ENCODE results near the gene PLA2R1.

PLA2R1 gene

DNA sequence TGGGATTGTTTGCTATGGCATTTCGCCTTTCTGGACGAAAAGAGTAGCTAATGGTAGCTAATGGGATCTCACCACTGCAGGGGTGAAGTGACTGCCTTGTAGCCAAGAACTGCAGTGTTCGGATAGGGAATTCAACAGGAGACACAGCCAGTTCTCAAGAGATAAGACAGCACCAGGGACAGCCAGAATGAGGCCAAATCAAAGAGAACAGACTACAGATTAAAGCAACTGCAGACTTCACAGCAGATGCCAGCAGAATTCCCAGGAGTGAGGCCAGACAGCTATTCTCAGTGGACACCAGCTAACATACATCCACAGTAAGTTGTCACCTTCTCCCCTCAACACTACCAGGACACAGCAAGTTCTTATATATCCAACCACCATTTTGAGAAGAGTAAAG lies 124.0 kb downstream of the PLA2R1 start:
- DNase-seq (ENCODE audit: extremely low read depth in 1 of 2, low read depth in 1 of 2), result no peak

DNA sequence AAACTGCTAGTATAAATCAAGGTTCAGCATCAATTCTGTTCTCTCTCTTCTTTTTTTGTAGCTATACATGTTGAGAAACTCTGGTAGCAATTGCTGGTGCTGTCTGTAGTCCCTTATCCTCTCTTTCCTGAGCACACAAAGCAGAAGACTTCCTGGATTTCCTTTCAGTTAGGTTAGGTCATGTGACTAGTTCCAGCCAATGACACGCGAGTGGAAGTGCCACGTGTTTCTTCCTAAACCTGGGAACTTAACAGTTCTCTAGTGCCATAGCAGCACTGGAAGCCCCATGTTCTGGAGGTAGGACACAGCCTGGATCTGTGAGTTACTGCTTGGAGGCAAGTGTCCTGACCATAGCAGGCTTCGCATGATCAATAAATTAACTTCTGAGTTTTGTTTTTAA lies 125.9 kb downstream of the PLA2R1 start:
- no peak for DNase-seq (ENCODE audit: extremely low read depth in 1 of 2, low read depth in 1 of 2)

DNA sequence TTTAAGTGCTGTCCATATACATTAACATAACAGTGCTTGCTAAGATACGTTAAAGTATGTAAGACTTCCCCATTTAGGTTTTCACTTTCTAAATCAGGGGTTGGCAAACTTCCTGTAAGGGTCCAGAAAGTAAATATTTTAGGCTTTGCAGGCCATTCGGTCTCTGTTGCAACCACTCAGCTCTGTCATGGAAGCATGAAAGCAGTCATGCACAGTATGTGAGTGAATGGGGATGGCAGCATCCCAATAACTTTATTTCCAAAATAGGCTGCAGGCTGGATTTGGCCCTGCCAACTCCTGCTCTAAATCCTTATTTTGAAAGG lies 128.7 kb downstream of the PLA2R1 start:
- no peak for DNase-seq (ENCODE audit: extremely low read depth in 1 of 2, low read depth in 1 of 2)

DNA sequence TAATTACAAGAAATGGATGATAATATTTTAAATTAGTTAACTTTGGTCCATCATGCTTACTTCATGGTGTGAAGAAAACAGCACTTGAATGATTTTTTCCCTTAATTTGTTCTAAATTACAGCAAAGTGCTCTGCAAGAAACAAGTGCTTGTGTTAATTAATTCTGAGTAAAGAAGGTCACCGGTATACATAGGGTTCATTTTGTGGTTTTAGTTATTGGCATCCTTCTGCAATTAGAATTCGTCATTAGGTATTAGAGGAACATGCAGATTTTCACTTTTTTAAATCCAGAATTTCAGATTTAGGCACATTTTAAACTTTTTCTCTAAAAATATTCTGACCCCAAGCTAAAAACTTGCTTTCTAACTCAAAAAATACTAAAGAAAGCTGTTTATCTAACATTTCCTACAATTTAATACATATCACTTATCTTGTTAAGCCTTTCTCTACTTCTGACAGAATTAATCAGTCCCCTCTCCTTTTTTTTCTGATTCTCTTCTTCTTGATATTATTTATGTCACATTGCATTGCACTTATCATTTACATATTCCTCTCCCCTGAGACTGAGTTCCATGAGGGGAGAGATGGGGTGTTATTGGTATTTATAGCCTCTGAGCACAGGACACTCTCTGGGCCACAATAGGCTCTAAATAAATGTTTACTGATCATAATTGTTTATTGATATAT lies 129.2 kb downstream of the PLA2R1 start:
- no peak for DNase-seq (ENCODE audit: extremely low read depth in 1 of 2, low read depth in 1 of 2)

DNA sequence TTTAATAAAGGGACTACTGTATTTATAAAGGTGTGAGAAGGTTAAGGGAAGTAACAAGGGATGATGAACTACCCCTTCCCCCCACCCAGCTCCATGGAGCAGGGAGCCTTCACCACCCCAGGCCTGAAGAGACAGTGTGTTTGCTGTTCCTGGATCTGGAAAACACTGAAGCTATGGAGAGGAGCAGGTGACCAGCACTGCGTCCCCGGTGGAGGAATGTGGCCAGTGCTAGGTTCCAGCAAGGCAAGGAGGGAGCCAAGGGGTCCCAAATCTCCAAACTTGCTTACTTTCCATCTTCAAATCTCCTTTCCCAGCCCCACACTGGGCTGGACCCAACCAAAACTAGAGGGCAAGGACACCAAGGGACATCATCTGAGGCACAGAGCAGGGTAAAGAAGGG lies 135.7 kb downstream of the PLA2R1 start:
- no peak for DNase-seq (ENCODE audit: extremely low read depth in 1 of 2, low read depth in 1 of 2)

DNA sequence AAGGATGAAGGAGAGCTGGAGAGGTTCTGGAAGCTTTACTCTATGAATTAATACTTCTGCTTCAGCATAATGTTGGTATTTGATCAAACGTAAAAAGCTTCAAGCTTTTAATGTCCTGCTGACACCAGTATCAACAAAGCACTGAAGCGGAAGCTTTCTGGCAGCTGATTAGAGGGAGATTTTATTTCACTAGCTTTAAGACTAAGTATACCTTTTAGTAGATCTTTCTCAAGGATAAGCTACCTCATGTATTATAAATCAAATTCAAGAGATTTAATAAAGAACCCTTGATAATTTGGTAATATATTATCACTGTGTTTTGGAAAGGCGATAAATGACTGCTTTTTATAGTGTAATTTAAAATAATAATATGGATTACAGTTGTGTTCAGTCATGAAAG lies 136.4 kb downstream of the PLA2R1 start:
- no peak for DNase-seq (ENCODE audit: extremely low read depth in 1 of 2, low read depth in 1 of 2)

DNA sequence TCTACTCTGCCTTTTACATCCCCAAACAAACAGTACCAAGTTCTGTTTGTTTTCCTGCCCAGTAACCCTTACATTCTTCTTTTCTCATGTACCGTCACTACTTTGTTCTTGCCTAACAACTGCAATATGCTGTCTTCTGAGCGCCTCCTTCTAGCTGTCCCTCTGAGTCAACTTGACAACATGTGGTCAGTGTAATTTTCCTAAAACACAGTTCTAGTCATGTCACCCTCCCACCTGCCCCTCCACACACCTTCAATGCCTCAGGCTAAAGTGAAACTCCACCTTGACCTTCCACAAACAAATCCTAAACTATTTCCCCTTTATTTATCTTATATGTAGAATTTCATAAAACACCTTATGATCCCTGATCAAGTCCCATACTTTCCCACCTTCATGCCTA lies 139.9 kb downstream of the PLA2R1 start:
- DNase-seq (ENCODE audit: extremely low read depth in 1 of 2, low read depth in 1 of 2), result no peak

DNA sequence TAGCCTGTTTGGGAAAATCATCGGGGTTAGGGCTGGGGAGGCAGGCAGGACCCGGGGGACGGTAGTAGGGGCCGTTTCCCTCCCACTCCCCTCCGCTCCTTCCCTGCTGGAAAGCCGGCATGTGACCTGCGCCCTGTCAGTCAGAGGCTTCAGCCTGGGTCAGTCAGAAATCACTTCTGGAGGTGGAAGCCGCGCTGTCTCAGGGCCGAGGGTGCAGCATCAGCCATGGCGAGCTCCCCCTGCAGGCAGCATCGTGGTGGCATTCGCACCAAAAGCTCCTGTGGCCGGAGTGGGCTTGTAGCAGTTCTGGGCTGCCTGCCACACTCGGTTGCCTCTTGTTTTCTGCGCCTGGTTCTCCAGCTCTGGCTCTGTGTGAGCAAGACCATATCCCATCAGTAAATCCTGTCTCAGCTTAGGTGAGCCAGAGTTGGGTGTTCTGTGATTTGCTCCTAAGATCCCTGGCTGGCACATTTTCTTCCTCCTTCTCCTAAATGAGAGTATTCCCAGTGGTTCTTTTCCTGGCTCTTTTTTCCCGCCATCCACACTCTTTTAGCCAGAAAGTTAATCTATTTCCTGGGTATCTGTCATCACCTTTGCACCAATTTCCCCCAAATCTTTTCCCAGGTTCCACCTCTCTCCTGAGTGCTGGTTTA lies 140.5 kb downstream of the PLA2R1 start:
- peak in 1 of 2 donors; percentile 61 for DNase-seq (ENCODE audit: extremely low read depth in 1 of 2, low read depth in 1 of 2)

DNA sequence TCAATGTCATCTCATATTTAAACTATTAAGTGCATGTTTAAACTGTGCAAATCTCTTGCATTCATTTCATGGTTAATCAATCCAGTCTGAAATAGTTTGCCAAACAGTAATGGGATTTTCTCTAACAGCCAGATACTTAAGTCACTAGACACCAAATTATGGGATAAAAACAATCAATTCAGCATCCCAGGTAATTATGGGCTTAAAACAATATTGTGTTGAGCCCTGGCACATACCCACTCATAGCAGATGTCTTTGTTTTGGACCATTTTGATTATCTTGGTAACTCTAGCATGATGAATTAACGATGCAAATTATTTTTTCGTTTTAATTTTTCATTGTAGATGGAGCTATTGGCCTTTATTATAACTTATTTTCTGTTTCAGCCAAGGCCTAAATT lies 145.9 kb downstream of the PLA2R1 start:
- no peak for DNase-seq (ENCODE audit: extremely low read depth in 1 of 2, low read depth in 1 of 2)

DNA sequence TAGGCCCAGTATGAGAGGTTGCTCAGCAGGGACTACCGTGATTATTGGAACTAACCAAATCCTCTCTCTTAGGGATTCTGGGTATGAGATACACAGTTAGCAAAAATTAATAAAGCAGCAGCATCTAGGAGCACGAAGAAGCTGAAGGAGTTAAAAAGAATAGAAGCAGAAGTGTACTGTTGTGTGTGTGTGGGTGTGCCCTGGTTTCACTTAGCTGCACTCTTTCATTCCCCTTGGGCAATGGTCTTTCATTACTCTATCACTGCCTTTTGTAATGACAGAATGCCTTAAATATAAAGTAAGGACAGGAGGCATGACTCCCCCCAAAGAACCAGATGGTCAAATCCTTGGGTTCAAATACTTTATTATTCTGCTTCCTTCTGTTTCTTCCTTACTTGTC lies 148.5 kb downstream of the PLA2R1 start:
- no peak for DNase-seq (ENCODE audit: extremely low read depth in 1 of 2, low read depth in 1 of 2)

DNA sequence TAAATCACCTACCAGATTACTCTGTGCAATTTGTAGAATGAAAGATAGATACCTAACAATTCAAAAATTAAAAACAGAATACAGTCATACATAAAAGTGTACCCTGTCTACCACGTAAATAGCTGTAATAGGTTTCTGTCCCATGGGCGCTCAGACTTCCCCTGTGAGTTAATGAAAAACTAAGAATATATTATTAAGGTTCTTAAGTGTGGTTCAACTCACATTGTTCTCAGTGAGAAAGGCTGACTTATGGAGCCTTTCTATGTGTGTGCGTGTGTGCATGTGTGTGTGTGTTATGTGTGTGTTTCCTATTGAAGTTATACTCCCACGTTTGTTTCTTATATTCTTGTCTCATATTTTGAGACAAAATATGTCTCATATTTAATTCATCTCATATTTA lies 149.8 kb downstream of the PLA2R1 start:
- DNase-seq (ENCODE audit: extremely low read depth in 1 of 2, low read depth in 1 of 2), result no peak

DNA sequence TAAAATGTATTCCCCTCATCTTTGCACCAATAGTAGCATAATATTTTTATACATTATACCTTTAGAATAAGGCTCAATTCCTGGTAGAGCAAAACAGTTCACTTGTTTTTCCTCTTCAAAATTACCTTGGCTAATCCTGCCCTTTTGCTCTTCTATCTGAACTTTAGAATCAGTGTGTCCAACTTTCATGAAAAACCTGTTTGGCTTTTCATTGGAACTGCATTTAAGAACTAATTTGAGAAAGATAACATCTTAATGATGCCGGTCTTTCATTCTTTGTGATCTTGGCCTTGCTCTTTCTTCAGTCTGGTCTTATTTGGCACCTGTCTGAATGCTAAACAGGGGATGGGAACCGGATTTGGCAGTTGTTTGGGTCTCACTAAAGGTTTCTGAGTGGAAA lies 151.5 kb downstream of the PLA2R1 start:
- DNase-seq (ENCODE audit: extremely low read depth in 1 of 2, low read depth in 1 of 2), result no peak

DNA sequence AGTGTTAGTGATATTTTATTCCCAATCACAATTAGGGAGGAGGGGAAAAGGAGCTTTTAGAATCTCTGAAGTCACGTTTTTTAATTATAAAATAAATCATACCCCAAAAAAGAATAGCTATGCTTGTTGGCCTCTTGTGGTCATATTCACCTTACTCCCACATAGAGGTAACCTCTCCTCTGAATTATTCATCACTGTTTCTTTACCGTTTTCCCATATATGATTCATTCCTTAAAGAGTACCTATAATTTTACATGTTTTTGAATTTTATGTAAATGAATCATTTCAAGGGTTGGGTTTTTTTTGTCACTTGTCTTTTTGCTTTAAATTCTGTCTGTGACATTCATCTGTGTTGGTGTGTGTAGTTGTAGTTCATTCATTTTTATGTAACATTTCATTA lies 153.8 kb downstream of the PLA2R1 start:
- DNase-seq (ENCODE audit: extremely low read depth in 1 of 2, low read depth in 1 of 2), result no peak

DNA sequence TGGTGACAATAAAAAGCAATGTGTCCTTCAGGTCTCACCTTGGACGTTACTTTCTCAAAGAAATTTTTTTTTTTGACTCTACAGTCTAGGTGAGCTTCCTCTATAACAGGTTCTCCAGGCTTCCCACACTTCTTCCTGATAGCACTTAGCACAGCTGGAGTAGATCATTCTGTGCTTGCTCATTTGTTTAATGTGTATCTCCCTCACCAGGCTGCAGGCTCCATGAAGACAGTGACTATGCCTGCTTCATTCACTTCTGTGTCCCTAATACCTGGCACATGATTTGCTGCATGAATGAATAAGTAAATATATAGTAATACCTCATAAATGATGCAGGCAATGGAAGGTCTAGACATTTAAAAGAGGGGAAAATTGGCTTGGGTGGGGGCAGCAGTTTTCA lies 154.5 kb downstream of the PLA2R1 start:
- no peak for DNase-seq (ENCODE audit: extremely low read depth in 1 of 2, low read depth in 1 of 2)

DNA sequence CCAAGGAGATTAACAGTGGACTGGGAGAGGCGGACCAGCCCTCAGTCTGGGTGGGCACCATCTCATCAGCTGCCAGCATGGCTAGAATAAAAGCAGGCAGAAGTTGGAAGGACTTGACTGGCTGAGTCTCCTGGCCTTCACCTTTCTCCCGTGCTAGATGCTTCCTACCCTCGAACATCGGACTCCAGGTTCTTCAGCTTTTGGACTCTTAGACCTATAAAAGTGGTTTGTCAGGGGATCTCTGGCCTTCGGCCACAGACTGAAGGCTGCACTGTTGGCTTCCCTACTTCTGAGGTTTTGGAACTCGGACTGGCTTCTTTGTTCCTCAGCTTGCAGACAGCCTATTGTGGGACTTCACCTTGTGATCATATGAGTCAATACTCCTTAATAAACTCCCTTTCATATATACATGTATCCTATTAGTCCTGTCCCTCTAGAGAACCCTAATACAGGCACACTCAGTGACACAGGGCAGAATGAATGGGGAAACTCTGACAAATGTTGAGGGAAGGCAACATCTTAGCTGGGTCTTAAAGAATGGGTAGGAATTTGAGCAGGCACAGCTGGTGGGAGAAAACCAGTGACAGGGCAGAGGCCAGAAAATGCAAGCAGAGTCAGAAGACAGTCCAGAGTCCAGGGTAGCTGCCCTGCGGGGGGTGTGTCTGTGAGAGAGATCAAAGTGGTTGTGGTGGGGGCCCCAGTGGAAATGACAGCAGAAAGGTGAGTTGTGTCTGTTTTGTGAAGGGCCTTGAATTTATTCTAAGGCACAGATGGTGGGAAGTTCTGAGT lies 156.3 kb downstream of the PLA2R1 start:
- no peak for DNase-seq (ENCODE audit: extremely low read depth in 1 of 2, low read depth in 1 of 2)

DNA sequence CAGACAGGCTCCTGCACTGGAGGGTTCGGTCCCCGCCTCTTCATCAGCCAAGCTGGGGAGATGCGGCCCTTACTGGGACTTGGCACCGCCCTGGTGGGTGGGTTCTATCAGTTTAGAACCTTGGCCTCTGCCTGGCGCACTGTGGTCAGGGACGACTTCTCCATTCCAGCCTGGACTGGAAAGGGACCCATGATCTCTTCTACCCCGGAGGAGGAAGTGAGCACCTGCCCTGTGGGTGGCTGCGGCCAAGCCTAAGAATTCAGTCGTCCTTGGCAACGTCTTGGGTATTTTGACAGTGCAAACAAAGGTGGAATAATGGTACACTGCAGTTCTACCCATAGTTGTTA lies 157.5 kb downstream of the PLA2R1 start:
- no peak for DNase-seq (ENCODE audit: extremely low read depth in 1 of 2, low read depth in 1 of 2)

DNA sequence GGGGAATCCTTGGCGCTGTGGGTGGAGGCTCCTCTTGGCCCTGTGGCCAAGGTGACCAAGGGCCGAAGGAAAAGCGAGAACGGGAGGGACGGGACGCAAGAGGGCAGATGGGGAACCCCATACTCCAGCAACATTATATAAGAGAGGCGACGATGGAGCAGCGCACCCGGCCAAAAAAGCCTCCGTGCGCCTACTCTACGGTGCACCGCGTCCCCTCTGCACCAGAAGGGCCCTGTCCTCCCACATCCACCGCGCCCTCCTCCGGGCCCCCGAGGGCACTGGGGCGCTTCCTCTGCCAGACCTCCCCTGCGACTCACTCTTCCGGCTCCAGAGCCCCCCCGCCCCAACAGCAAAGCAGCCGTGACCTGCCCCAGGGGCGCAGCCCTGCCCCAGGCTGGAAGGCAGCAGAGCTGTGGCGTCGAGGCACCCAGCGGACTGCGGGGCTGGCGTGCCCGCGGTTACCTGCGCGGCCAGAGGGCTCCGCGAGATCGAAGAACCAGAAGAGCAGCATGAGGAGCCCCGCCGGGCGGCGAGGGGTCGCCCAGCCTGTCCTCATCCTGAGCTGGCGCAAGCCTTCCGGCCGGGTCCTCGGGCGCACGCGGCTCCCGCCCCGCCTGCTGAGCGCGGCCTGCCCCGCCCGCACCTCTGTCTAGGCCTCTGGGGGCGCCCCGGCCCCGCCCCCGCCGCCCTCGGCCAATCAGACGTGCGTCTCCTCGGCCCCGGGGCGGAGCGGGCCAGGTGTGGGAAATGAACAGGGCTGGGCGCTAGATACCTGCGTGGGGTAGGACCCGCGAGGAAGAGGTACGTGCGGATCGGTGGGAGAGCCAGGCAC lies 158.1 kb downstream of the PLA2R1 start, which contains the start of gene LY75:
LY75 (minus strand) TSS at position 630 of the 832 bp plus-strand sequence.
- peak; percentile 32 to 74 for DNase-seq (ENCODE audit: extremely low read depth in 1 of 2, low read depth in 1 of 2)

DNA sequence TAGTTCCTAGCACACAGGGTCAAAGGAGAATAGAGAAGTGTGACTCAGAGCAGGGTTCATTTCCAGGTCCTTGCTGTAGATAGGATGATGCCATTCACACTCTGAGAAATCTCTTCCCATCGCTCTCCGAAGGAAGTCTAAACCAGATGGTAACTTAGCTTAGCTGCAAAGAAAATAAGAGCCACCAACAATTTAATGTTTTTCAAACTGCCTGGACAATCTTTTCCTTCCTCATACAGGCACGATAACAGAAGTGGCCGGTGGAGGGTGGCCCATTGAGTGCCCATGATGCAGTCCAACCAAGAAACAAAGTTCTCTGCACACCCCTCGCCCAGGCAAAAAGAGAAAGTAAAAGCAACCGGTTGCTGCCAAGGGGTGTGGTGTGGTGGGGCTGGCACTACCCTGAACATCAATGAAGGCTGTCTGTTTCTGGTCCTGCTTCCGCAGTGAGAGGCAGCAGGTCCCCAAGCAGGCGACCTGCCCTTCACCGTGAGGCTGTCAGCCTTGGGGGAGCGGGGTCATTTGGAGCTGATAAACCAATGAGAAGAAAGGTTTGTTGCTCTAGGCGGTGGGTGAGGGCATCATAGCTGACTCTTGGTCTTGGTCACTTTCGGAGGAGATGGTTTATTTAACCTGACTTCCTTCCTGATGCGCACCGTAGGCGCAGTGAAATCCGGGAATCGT lies 158.8 kb downstream of the PLA2R1 start:
- DNase-seq (ENCODE audit: extremely low read depth in 1 of 2, low read depth in 1 of 2), result peak in 1 of 2 donors; percentile 27

DNA sequence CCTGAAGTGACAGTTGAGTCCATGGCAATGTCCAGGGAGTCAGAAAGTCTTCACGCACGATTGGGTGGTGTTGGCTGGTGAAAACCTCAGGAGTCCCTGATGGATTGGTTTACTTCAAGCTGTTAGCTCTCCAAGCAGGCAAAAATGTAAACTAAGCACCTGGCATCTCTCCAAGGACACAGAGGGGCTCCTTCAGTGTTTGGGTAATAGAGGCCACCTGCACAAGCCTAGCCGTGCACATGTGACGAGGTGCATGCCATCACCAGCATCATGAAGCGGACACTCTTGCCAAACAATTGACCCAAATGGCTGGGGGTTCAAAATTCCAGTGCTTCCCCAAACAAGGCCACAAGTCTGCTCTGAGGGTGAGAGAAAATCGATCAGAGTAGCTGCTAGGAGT lies 159.7 kb downstream of the PLA2R1 start:
- no peak for DNase-seq (ENCODE audit: extremely low read depth in 1 of 2, low read depth in 1 of 2)

DNA sequence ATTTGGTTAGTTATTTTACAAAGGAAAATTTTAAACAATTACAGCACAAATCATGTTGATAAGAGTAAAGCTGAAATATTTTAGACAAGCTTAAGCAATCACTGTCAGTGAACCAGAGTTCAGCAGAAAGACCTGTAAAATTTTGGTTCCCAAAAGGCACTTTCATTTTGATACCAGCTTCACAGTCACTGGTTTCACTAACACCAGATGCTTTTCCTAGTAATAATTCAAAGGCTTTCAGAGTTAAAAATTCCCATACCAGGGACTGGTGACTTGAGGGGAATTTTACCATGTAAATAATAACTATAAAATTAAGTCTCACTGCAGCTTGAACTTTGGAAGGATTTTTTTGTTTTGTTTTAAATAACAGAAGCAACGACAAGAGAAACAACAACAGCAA lies 162.1 kb downstream of the PLA2R1 start:
- DNase-seq (ENCODE audit: extremely low read depth in 1 of 2, low read depth in 1 of 2), result no peak

DNA sequence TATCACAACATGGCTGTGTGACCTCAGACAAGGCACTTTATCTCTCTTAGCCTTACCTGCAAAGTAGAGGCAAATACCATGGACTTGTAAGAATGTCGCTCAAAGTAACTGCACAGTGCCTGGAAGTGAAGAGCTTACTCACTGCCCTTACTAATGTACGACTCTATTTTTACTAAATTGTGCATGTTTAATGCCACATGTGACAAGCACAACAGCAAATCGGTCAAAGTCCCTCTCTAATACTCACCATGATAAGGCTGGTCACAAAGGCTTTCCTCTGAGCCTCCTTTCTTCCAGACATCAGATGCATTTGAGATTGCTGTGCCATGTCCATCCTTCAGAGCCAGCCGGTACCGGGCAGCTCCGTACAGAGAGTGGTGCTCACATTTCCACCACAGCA lies 164.0 kb downstream of the PLA2R1 start:
- no peak for DNase-seq (ENCODE audit: extremely low read depth in 1 of 2, low read depth in 1 of 2)

All from activated CD8-positive, alpha-beta memory T cell treated with anti-CD3 and anti-CD28 coated beads for 1 hour (primary cell).